RWPE2 (cell line): ENCODE measurements around the gene ZSWIM3.

ENCODE experiments used
- ATAC-seq: fragments of 200-7000 bp; cut with Tn5 transposase; 3 replicates; pipeline ENCODE4 v1.9.1; 2021; ENCODE audit warnings: low read depth
- DNase-seq: peaks from one replicate; pipeline ENCODE4 v3.0.0-alpha.2; 2020; ENCODE audit warnings: low spot score
- H3K27ac ChIP-seq: fragments of 450-650 bp; 2 replicates; pipeline ENCODE4 v1.5.1; 2017; ENCODE audit warnings: mild to moderate bottlenecking; ENCODE audit not compliant: poor library complexity, severe bottlenecking
- H3K27me3 ChIP-seq: fragments of 250-450 bp; sonication (Bioruptor Pico); 2 replicates; pipeline ENCODE4 v1.5.1; 2021; ENCODE audit warnings: mild to moderate bottlenecking, moderate library complexity; ENCODE audit not compliant: insufficient read depth, poor library complexity, severe bottlenecking
- H3K36me3 ChIP-seq: fragments of 250-450 bp; sonication (Bioruptor Pico); 2 replicates; pipeline ENCODE4 v1.5.1; 2020; ENCODE audit warnings: low read depth, mild to moderate bottlenecking, moderate library complexity
- H3K4me1 ChIP-seq: fragments of 250-450 bp; sonication (Bioruptor Pico); 2 replicates; pipeline ENCODE4 v1.5.1; 2021; ENCODE audit warnings: mild to moderate bottlenecking, moderate library complexity; ENCODE audit not compliant: insufficient read depth, poor library complexity, severe bottlenecking
- H3K4me3 ChIP-seq: fragments of 250-450 bp; sonication (Bioruptor Pico); 2 replicates; pipeline ENCODE4 v1.5.1; 2021; ENCODE audit warnings: mild to moderate bottlenecking, moderate library complexity; ENCODE audit not compliant: severe bottlenecking
- H3K9me3 ChIP-seq: fragments of 250-450 bp; sonication (Bioruptor Pico); 2 replicates; pipeline ENCODE4 v1.5.1; 2021; ENCODE audit warnings: mild to moderate bottlenecking, moderate library complexity; ENCODE audit not compliant: severe bottlenecking
- CTCF ChIP-seq: fragments of 450-650 bp; IDR thresholded peaks from one replicate; pipeline ENCODE4 v1.5.1; 2017; ENCODE audit warnings: mild to moderate bottlenecking, moderate library complexity; ENCODE audit not compliant: poor library complexity, severe bottlenecking

Gene ZSWIM3

DNA sequence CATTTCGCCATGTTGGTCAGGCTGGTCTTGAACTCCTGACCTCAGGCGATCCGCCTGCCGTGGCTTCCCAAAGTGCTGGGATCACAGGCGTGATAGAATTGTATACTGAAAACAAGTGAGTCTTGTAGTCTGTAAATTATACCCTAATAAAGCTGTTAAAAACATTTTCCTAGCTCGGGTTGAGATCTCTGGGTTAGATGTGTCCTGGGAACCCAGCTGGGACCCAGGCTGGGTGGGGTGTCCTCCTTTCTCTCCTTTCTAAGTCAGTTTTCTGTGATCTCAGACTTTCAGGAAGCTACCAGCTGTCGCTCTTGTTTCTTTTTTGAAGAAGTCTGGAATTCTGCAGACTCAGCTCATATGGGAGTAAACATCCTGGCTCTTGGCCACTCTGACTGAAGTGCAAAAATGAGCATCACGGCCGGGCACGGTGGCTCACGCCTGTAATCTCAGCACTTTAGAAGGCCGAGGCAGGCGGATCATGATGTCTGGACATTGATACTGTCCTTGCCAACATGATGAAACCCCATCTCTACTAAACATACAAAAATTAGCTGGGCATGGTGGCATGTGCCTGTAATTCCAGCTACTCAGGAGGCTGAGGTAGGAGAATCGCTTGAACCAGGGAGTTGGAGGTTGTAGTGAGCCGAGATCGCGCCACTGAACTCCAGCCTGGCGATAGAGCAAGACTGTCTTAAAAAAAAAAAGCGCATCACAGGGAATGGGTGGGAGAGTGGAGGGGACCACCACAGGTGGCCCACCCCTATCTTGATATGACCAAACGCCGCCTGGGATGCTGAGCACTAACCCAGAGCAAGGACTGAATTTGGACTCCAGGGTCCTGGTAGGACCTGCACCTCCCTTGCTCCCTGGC lies 67.2 kb downstream of the ZSWIM3 start:
- Histone ChIP-seq H3K9me3 (no peaks in the 10 kb centered on the region), H3K27me3 (no peaks in the 10 kb centered on the region), H3K4me3 (no peak overlapping the region), H3K27ac (no peak overlapping the region), H3K36me3 (no peaks in the 10 kb centered on the region), H3K4me1 (no peaks in the 10 kb centered on the region)
- no peak for TF ChIP-seq CTCF
- DNase-seq (no peak), ATAC-seq (0 out of 3 replicates have a peak, but pooled peaks have one; percentile 8)

DNA sequence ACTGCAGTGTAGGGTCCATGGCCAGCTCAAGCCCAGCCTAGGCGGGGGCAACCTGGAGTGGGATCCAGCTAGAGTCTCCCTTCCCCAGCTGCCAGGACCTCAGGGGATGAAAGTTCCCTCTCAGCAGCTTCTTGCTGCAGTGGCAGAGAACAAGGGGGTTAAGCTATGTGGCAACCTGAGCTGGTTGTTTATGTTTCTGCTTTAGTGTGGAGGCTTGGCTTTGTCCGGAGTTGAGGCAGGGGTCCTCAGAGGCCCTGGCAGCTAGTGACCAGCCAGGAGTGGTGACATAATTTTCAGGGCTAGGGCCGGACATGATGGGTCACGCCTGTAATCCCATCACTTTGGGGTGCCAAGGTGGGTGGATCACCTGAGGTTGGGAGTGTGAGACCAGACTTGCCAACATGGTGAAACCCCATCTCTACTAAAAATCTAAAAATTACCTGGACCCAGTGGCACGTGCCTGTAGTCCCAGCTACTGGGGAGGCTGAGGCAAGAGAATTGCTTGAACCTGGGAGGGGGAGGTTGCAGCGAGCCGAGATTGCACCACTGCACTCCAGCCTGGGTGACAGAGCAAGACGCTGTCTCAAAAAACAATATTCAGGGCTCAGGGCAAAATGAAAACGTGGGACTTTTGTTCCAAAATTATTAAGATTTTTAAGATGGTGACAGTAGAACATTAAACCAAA lies 68.5 kb downstream of the ZSWIM3 start:
- DNase-seq (no peak), ATAC-seq (no peak)
- Histone ChIP-seq H3K27ac (no peak overlapping the region), H3K4me1 (no peaks in the 10 kb centered on the region), H3K27me3 (no peaks in the 10 kb centered on the region), H3K9me3 (no peaks in the 10 kb centered on the region), H3K4me3 (no peak overlapping the region), H3K36me3 (no peaks in the 10 kb centered on the region)
- no peak for TF ChIP-seq CTCF

DNA sequence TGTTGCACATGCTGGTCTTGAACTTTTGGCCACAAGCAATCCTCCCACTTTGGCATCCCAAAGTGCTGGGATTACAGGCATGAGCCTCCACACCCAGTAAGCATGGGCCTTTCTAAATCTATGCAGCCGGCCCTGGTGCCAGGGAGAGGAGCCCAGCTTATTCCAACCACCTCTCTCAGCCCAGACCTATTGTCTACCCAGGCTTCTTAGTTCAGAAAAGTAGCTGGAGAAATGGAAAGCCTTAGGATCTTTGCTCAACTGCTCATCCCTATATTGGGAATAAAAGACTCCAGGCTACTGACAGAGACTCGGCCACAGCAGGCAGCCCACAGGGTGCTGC lies 69.3 kb downstream of the ZSWIM3 start:
- Histone ChIP-seq H3K27me3 (no peaks in the 10 kb centered on the region), H3K4me3 (no peak overlapping the region), H3K9me3 (no peaks in the 10 kb centered on the region), H3K4me1 (no peaks in the 10 kb centered on the region), H3K36me3 (no peaks in the 10 kb centered on the region), H3K27ac (no peak overlapping the region)
- no peak for DNase-seq
- no peak for TF ChIP-seq CTCF
- peak; percentile 7; the same call in 2 of the 3 replicates for ATAC-seq

- DNase-seq, result no peak
- TF ChIP-seq CTCF, result no peak
- H3K4me1 ChIP-seq, result no peaks in the 10 kb centered on the region
Observed at GRCh38 chr20:45927071-45927878, 69.9 kb downstream of the ZSWIM3 start.

More at GRCh38 chr20:45927071-45927878, 69.9 kb downstream of the ZSWIM3 start:
- Histone ChIP-seq H3K27ac (no peak overlapping the region), H3K27me3 (no peaks in the 10 kb centered on the region), H3K4me3 (no peak overlapping the region), H3K9me3 (no peaks in the 10 kb centered on the region), H3K36me3 (no peaks in the 10 kb centered on the region)
- peak; percentile 15; the same call in 1 of the 3 replicates for ATAC-seq
